ENCODE data around the gene TRPM2. TPM values are rescaled to one million over a fixed set of nuclear protein-coding genes. Genes with fewer than 3 reads are reported as not detected.

The TRPM2 gene
- total RNA-seq, 1 experiment from 2014 or later = not detected

- no peak for DNase-seq
- CTCF ChIA-PET = no interaction called here
- H3K9me3 Mint-ChIP-seq (ENCODE audit: low read depth, unreplicated experiment) = peaks cover 6% of the 10 kb centered on the region
- TF ChIP-seq, protein P1, sequence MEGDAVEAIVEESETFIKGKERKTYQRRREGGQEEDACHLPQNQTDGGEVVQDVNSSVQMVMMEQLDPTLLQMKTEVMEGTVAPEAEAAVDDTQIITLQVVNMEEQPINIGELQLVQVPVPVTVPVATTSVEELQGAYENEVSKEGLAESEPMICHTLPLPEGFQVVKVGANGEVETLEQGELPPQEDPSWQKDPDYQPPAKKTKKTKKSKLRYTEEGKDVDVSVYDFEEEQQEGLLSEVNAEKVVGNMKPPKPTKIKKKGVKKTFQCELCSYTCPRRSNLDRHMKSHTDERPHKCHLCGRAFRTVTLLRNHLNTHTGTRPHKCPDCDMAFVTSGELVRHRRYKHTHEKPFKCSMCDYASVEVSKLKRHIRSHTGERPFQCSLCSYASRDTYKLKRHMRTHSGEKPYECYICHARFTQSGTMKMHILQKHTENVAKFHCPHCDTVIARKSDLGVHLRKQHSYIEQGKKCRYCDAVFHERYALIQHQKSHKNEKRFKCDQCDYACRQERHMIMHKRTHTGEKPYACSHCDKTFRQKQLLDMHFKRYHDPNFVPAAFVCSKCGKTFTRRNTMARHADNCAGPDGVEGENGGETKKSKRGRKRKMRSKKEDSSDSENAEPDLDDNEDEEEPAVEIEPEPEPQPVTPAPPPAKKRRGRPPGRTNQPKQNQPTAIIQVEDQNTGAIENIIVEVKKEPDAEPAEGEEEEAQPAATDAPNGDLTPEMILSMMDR (IDR thresholded peaks at IDR 0.05; ENCODE audit: unreplicated experiment) = no peak
- peaks cover 4% of the 10 kb centered on the region for H3K36me3 Mint-ChIP-seq (ENCODE audit: insufficient read depth, unreplicated experiment)
- no TSS peak for BruUV-seq (replicated peaks)
- H3K4me1 Mint-ChIP-seq (ENCODE audit: low read depth, unreplicated experiment) = no peaks in the 10 kb centered on the region
- H3K4me3 Mint-ChIP-seq (ENCODE audit: low read depth, unreplicated experiment) = no peak overlapping the region
- intact Hi-C loops (cut with micrococcal nuclease; ENCODE audit: unreplicated experiment) = no loop called here
- no peak overlapping the region for H3K27ac Mint-ChIP-seq (ENCODE audit: unreplicated experiment)
- H3K27me3 Mint-ChIP-seq (ENCODE audit: unreplicated experiment) = peaks cover 24% of the 10 kb centered on the region
Observed at GRCh38 chr21:44418108-44418875, 64.9 kb downstream of the TRPM2 start.

DNA sequence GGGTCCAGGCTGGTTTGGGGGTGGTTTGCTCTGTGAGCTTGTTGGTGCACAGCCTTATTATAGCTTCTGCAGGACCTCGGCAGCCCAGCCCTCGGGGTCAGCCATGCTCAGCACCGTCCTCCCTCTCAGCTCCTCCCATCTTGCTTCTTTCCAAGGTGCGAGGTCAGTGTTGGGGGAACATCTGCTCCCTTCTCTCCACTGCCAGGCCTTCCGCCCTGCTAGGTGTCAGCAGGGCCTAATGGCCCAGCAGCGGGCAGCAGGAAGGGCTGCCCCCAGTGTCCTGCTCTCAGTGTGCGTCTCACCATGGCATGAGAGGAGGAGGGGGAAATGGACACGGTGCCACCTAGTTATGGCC, 65.4 kb downstream of the TRPM2 start:
- H3K27ac Mint-ChIP-seq (ENCODE audit: unreplicated experiment) = no peak overlapping the region
- no peak overlapping the region for H3K4me3 Mint-ChIP-seq (ENCODE audit: low read depth, unreplicated experiment)
- no peak for DNase-seq
- no TSS peak for BruUV-seq (replicated peaks)
- CTCF ChIA-PET = no interaction called here
- peaks cover 30% of the 10 kb centered on the region for H3K27me3 Mint-ChIP-seq (ENCODE audit: unreplicated experiment)
- H3K36me3 Mint-ChIP-seq (ENCODE audit: insufficient read depth, unreplicated experiment) = peaks cover 3% of the 10 kb centered on the region
- H3K9me3 Mint-ChIP-seq (ENCODE audit: low read depth, unreplicated experiment) = peaks cover 6% of the 10 kb centered on the region
- intact Hi-C loops (cut with micrococcal nuclease; ENCODE audit: unreplicated experiment) = no loop called here
- no peaks in the 10 kb centered on the region for H3K4me1 Mint-ChIP-seq (ENCODE audit: low read depth, unreplicated experiment)
- TF ChIP-seq, protein P1 (IDR thresholded peaks at IDR 0.05; ENCODE audit: unreplicated experiment) = no peak

DNA sequence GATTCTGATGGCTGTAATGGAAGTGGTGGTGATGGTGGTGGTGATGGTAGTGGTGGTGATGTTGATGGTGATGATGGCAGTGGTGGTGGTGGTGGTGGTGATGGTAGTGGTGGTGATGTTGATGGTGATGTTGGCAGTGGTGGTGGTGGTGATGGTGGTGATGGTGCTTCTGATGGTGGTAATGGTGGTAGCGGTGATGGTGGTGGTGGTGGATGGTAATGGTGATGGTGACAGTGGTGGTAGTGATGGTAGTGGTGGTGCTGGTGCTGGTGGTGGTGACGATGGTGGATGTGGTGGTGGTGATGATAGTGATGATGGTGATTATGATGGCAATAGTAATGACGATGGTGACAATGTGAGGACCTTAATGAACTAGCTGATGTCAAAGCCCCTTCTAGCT, 66.3 kb downstream of the TRPM2 start:
- Mint-ChIP-seq H3K27ac (ENCODE audit: unreplicated experiment) (no peak overlapping the region), H3K36me3 (ENCODE audit: insufficient read depth, unreplicated experiment) (no peaks in the 10 kb centered on the region), H3K9me3 (ENCODE audit: low read depth, unreplicated experiment) (peaks cover 6% of the 10 kb centered on the region), H3K4me3 (ENCODE audit: low read depth, unreplicated experiment) (no peak overlapping the region), H3K27me3 (ENCODE audit: unreplicated experiment) (peaks cover 29% of the 10 kb centered on the region), H3K4me1 (ENCODE audit: low read depth, unreplicated experiment) (no peaks in the 10 kb centered on the region)
- DNase-seq = no peak
- BruUV-seq (replicated peaks) = no TSS peak
- CTCF ChIA-PET = no interaction called here
- TF ChIP-seq, protein P1 (IDR thresholded peaks at IDR 0.05; ENCODE audit: unreplicated experiment) = no peak
- intact Hi-C loops (cut with micrococcal nuclease; ENCODE audit: unreplicated experiment) = no loop called here

DNA sequence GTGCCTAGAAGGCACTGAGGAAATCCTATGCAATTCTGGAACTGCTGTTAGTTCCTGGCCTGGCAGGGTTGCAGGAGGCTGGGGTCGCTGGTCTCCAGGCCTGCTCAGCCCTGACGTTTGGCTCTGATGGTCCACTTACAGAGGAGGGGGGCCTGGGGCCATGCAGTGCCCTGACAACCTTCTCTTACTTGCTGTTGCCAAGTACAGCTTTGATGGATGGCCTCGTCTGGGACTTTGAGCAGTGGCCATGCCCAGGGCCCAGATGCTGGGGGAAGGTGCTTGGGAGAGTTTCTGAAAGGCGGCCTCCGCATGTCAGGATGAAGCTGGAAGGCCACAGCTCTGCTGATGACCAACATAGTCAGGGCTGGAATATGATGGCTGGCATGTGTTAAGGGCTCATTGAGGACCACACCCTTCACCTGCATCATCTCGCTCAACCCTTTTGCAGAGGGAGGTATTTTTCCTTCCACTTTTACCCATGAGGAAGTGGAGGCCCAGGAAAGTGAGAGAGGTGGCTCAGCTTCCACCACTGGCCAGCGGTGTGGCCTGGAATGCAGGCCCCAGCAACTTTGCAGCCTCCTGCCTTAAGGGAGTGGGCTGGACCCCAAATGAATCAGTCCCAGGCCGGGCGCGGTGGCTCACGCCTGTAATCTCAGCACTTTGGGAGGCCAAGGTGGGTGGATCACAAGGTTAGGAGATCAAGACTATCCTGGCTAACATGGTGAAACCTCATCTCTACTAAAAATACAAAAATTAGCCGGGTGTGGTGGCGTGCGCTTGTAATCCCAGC, 67.2 kb downstream of the TRPM2 start:
- no peak for DNase-seq
- TF ChIP-seq, protein P1 (IDR thresholded peaks at IDR 0.05; ENCODE audit: unreplicated experiment) = no peak
- H3K9me3 Mint-ChIP-seq (ENCODE audit: low read depth, unreplicated experiment) = peaks cover 6% of the 10 kb centered on the region
- no peak overlapping the region for H3K4me3 Mint-ChIP-seq (ENCODE audit: low read depth, unreplicated experiment)
- intact Hi-C loops (cut with micrococcal nuclease; ENCODE audit: unreplicated experiment) = no loop called here
- H3K4me1 Mint-ChIP-seq (ENCODE audit: low read depth, unreplicated experiment) = no peaks in the 10 kb centered on the region
- peaks cover 20% of the 10 kb centered on the region for H3K27me3 Mint-ChIP-seq (ENCODE audit: unreplicated experiment)
- no TSS peak for BruUV-seq (replicated peaks)
- CTCF ChIA-PET = interaction anchor here (0.8 kb wide), 1 partner anchor 9 kb away, joined by 3 read pairs; no protein-coding TSS in a partner anchor
- no peaks in the 10 kb centered on the region for H3K36me3 Mint-ChIP-seq (ENCODE audit: insufficient read depth, unreplicated experiment)
- H3K27ac Mint-ChIP-seq (ENCODE audit: unreplicated experiment) = no peak overlapping the region
